Activated T-helper 2 cell treated with anti-CD3 and anti-CD28 coated beads, Interferon-gamma antibody, Interleukin-2, Interleukin-4, amounts not matched to agents 10 μg/mL and 5 μg/mL and 100 μg/mL, durations not matched to agents 14 hours and 24 hours and 36 hours (primary cell): ENCODE measurements around the gene MAML1. TPM values are rescaled to one million over a fixed set of nuclear protein-coding genes. Genes with fewer than 3 reads are reported as not detected.
A peak's percentile ranks its signal among the peaks of the same experiment; 100 is the strongest.
"Not testable (repeated sequence)": the region's sequence is repeated elsewhere in the genome, so short reads cannot be mapped to it uniquely, and the experiment has no call there.

Source experiments
- DNase-seq: peaks from one replicate; pipeline ENCODE4 v3.0.0; 2021; ENCODE audit warnings: low spot score
- H3K27ac Mint-ChIP-seq: one replicate; pipeline ENCODE4 v1.8.0; 2021; ENCODE audit warnings: mixed read lengths
- H3K27me3 Mint-ChIP-seq: one replicate; pipeline ENCODE4 v1.8.0; 2021; ENCODE audit warnings: low read depth, mixed read lengths
- H3K36me3 Mint-ChIP-seq: one replicate; pipeline ENCODE4 v1.8.0; 2021; ENCODE audit warnings: low read depth, mixed read lengths
- H3K4me1 Mint-ChIP-seq: one replicate; pipeline ENCODE4 v1.8.0; 2021; ENCODE audit warnings: low read depth, mixed read lengths
- H3K4me3 Mint-ChIP-seq: one replicate; pipeline ENCODE4 v1.8.0; 2021; ENCODE audit warnings: low read depth, mild to moderate bottlenecking, moderate library complexity, mixed read lengths
- H3K9me3 Mint-ChIP-seq: one replicate; pipeline ENCODE4 v1.8.0; 2021; ENCODE audit warnings: mixed read lengths
- intact Hi-C: fragments of 100-400 bp; cut with micrococcal nuclease; formaldehyde crosslinking; loops from one replicate; pipeline ENCODE4 v1.15.1; 2023
- total RNA-seq: library from RNA; stranded (reverse); gene quantifications from 2 replicates; pipeline ENCODE4 v1.2.3, GENCODE V29; 2022

MAML1 gene, protein sequence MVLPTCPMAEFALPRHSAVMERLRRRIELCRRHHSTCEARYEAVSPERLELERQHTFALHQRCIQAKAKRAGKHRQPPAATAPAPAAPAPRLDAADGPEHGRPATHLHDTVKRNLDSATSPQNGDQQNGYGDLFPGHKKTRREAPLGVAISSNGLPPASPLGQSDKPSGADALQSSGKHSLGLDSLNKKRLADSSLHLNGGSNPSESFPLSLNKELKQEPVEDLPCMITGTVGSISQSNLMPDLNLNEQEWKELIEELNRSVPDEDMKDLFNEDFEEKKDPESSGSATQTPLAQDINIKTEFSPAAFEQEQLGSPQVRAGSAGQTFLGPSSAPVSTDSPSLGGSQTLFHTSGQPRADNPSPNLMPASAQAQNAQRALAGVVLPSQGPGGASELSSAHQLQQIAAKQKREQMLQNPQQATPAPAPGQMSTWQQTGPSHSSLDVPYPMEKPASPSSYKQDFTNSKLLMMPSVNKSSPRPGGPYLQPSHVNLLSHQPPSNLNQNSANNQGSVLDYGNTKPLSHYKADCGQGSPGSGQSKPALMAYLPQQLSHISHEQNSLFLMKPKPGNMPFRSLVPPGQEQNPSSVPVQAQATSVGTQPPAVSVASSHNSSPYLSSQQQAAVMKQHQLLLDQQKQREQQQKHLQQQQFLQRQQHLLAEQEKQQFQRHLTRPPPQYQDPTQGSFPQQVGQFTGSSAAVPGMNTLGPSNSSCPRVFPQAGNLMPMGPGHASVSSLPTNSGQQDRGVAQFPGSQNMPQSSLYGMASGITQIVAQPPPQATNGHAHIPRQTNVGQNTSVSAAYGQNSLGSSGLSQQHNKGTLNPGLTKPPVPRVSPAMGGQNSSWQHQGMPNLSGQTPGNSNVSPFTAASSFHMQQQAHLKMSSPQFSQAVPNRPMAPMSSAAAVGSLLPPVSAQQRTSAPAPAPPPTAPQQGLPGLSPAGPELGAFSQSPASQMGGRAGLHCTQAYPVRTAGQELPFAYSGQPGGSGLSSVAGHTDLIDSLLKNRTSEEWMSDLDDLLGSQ
- total RNA-seq: 38.1 and 38.3 TPM in 2 replicates

DNA sequence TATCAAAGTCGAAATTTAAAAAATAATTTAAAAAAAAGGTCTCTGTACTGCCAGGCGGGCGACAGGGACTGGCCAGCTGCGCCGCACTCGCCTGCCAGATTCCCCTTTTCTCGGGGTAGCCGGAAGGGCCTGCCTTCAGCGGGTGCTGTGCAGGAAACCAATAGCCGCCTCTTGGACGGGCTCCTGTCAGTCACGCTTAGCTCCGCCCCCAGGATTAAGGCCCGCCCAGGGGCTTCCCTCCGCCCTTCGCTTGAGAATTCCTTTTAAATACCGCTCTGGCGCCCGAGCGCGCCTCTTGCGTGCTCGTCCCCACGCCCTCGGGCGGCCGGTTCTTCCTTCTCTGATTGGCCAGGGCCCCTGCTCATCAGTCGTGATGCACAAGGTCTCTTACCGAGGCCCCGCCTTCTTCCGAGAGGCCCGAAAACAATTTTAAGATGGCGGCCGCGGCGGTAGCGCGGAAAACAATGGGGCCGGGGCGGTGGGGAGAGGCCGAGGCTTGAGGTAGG is at the start of gene MAML1:
Gene MAML1, plus strand, starts transcription at position 411 of the 506 bp plus-strand sequence. CDS start 291 bp downstream, outside the sequence.
- H3K27me3 Mint-ChIP-seq: no peaks in the 10 kb centered on the region
- peaks cover 23% of the 10 kb centered on the region for H3K4me1 Mint-ChIP-seq
- peak within 1 kb of the TSS; percentile 88 for H3K27ac Mint-ChIP-seq
- peak within 1 kb of the TSS; percentile 94 for H3K4me3 Mint-ChIP-seq
- intact Hi-C loops: loop anchor here (1.0 to 10.0 kb wide), 6 partner anchors 28 to 178 kb away; partner anchors contain the start of genes CANX, HNRNPH1 and RUFY1
- DNase-seq: peak; percentile 100
- H3K9me3 Mint-ChIP-seq: no peaks in the 10 kb centered on the region
- H3K36me3 Mint-ChIP-seq: peaks cover 67% of the 10 kb centered on the region

DNA sequence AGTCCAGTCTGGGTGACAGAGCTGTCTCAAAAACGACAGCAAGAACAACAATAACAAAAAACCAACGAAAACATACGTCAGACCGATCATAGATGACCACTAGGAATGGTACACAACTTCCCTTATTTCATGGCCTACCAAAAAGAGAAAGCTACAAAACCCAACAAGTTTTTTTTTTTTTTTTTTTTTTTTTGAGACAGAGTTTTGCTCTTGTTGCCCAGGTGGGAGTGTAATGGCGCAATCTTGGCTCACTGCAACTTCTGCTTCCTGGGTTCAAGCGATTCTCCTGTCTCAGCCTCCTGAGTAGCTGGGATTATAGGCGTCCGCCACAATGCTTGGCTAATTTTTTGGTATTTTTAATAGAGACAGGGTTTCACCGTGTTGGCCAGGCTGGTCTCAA is 43.4 kb upstream of the MAML1 start:
- H3K4me1 Mint-ChIP-seq, H3K27me3 Mint-ChIP-seq, DNase-seq, H3K36me3 Mint-ChIP-seq, H3K27ac Mint-ChIP-seq, intact Hi-C loops, H3K4me3 Mint-ChIP-seq, H3K9me3 Mint-ChIP-seq: not testable (repeated sequence)

DNA sequence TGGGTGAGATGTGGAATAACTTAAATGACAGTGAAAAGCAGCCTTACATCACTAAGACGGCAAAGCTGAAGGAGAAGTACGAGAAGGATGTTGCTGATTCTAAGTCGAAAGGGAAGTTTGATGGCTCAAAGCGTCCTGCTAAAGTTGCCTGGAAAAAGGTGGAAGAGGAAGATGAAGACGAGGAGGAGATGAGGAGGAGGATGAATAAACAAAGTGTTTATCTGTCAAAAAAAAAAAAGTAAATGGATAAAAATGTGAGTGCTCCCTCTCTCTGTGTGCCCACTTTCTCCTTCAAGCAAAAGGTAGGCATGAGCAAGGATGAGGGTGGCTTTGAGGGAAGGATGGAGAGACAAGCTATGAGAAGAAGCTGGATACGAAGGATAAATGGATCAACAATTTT is 38.1 kb upstream of the MAML1 start:
- Mint-ChIP-seq H3K36me3 (peaks cover 8% of the 10 kb centered on the region), H3K9me3 (no peaks in the 10 kb centered on the region), H3K27me3 (no peaks in the 10 kb centered on the region), H3K4me1 (peaks cover 14% of the 10 kb centered on the region), H3K27ac (no peak overlapping the region), H3K4me3 (no peak overlapping the region)
- intact Hi-C loops: loop anchor here (10.0 kb wide), 1 partner anchor 110 kb away; the partner anchor contains the start of gene MGAT4B
- DNase-seq: no peak

DNA sequence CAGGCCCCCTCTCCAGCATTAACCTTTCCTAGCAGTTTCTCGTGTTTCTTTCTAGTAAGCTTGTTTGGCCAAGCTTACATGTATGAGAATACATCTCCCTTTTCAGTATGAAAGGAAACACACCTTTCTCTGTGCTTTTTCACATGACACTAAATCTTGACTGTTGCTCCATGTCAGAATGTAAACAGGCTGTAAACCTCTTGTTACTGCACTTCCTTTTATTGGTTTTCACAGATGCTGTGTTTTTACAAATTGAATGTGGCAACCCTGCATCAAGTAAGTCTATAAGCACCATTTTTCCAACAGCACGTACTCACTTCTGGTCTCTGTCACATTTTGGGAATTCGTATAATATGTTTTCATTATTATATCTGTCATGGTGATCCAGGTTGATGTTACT is 36.0 kb upstream of the MAML1 start:
- Mint-ChIP-seq H3K36me3 (peaks cover 20% of the 10 kb centered on the region), H3K9me3 (no peaks in the 10 kb centered on the region), H3K27ac (peak overlapping the region; percentile 100), H3K27me3 (no peaks in the 10 kb centered on the region), H3K4me1 (peaks cover 24% of the 10 kb centered on the region), H3K4me3 (peak overlapping the region; percentile 21)
- DNase-seq: no peak
- intact Hi-C loops: loop anchor here (10.0 kb wide), 1 partner anchor 108 kb away; the partner anchor contains the start of gene MGAT4B

DNA sequence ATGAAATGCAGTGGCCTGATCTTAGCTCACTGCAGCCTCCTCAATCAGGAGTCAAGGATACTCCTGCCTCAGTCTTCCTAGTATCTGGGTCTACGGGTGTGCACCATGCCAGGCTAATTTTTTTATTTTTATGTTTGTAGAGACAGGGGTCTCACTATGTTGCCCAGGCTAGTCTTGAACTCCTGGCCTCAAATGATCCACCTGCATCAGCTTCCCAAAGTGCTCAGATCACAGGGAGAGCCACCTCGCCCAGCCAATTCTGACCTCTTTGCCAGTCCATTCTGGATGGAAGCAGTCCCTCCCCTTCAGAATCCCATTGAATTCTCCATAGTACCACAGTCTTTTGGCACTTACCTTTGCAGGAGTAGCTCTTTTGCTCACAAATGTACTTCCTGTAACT is 35.5 kb upstream of the MAML1 start:
- no peak for DNase-seq
- Mint-ChIP-seq H3K4me1 (peaks cover 24% of the 10 kb centered on the region), H3K36me3 (peaks cover 23% of the 10 kb centered on the region), H3K27me3 (no peaks in the 10 kb centered on the region), H3K9me3 (no peaks in the 10 kb centered on the region), H3K4me3 (peak overlapping the region; percentile 99), H3K27ac (peak overlapping the region; percentile 100)
- intact Hi-C loops: loop anchor here (10.0 kb wide), 1 partner anchor 108 kb away; the partner anchor contains the start of gene MGAT4B

DNA sequence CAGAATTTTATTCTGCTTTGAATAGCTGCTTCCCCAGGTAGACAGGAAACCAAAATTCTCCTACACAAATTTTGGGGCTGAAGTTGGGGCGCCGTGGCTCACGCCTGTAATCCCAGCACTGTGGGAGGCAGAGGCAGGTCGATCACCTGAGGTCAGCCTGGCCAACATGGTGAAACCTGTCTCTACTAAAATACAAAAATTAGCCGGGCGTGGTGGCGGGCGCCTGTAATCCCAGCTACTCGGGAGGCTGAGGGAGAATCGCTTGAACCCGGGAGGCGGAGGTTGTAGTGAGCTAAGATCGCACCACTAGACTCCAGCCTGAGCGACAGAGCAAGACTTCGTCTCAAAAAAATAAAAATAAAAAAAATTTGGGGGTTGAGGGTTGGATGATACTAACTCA is 35.1 kb upstream of the MAML1 start:
- not testable (repeated sequence) for H3K27me3 Mint-ChIP-seq, DNase-seq, H3K9me3 Mint-ChIP-seq
- Mint-ChIP-seq H3K36me3 (peaks cover 27% of the 10 kb centered on the region), H3K4me3 (peak overlapping the region; percentile 99), H3K27ac (peak overlapping the region; percentile 100), H3K4me1 (peaks cover 27% of the 10 kb centered on the region)
- intact Hi-C loops: loop anchor here (10.0 kb wide), 1 partner anchor 107 kb away; the partner anchor contains the start of gene MGAT4B

DNA sequence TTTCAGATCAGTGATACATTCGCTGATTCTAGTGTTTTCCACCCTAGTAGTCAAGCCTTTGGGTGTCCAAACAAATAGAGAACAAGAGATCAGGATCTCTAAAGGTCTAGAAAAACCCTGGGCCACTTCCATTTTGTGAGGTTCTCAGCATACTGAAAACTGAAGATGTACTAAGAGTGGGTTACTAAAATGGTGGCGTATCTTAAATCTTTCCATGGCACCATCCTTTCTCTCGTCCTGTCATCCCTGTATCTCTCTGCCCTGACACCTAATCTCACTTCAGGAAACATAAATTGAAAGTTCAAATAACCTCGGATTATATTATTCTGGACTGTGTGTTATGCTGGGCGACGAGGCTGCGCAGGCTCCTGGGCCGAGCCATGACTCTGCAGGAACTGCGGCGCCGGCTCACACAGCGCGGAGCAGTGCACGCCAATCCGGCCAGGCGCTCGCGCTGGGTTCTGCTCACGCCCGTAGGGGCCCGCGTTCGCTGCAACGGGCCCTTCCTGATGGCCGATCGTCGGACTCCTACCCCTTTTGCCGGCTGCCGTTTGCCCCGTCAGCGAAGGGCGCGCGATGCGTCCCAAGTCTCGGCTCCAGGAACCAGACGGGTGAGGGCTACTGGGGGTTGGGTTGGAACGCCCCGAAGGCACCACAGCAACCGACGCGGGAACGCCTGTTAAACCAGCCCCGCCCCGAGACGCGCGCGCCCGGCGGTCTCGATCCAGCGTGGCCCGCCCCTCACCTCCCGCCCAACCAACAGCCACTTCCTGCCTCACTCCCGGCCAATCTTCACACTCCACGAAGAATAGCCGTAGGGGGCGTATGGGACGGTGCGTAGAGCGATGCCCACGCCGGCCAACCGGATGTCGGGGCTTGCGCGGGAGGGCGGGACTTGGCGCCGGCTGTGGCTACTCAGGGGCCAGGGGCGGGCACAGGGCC is 34.4 kb upstream of the MAML1 start:
- Mint-ChIP-seq H3K27ac (peak overlapping the region; percentile 100), H3K36me3 (peaks cover 33% of the 10 kb centered on the region), H3K4me1 (peaks cover 28% of the 10 kb centered on the region), H3K9me3 (no peaks in the 10 kb centered on the region), H3K27me3 (no peaks in the 10 kb centered on the region), H3K4me3 (peak overlapping the region; percentile 99)
- peak; percentile 99 for DNase-seq
- intact Hi-C loops: loop anchor here (1.0 to 10.0 kb wide), 6 partner anchors 20 to 148 kb away; partner anchors contain the start of genes HNRNPH1, MAML1, MGAT4B and RUFY1

DNA sequence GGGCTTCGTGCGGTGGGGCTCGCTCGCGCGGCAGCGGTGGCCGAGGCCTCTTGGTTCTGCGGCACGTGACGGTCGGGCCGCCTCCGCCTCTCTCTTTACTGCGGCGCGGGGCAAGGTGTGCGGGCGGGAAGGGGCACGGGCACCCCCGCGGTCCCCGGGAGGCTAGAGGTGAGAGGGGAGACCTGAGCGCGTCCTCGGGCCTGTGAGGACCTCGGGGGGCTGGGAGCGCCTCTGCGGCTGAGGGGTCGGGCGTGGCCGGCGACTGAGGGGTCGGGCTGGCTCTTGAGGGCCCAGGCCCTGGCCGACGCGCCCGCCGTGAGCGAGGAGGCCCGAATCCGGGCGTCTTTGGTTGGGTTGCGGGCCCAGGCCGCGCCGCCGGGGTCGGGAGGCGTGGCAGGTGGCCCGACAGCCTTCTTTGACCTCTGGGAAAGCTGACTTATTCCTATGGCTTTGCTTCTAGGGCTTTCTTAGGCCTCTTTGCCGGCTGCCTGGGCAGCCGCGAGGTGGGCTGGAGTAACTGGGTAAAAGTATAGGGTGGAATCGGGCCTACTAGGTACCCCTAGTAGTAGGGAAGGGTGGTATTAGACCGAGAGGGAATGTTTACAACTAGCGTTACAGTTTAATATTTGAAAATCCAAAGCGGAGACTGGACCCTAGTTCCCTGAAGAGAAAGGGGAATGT is 33.5 kb upstream of the MAML1 start, which contains the start of gene CANX:
Gene CANX, plus strand, starts transcription at position 33 of the 681 bp plus-strand sequence. CDS start 6,715 bp downstream, outside the sequence.
- H3K27ac Mint-ChIP-seq: peak within 1 kb of the TSS; percentile 100
- peak within 1 kb of the TSS; percentile 99 for H3K4me3 Mint-ChIP-seq
- H3K27me3 Mint-ChIP-seq: no peaks in the 10 kb centered on the region
- H3K36me3 Mint-ChIP-seq: peaks cover 41% of the 10 kb centered on the region
- intact Hi-C loops: loop anchor here (1.0 to 10.0 kb wide), 6 partner anchors 21 to 149 kb away; partner anchors contain the start of genes HNRNPH1, MAML1, MGAT4B and RUFY1
- DNase-seq: no peak
- no peaks in the 10 kb centered on the region for H3K9me3 Mint-ChIP-seq
- peaks cover 35% of the 10 kb centered on the region for H3K4me1 Mint-ChIP-seq

DNA sequence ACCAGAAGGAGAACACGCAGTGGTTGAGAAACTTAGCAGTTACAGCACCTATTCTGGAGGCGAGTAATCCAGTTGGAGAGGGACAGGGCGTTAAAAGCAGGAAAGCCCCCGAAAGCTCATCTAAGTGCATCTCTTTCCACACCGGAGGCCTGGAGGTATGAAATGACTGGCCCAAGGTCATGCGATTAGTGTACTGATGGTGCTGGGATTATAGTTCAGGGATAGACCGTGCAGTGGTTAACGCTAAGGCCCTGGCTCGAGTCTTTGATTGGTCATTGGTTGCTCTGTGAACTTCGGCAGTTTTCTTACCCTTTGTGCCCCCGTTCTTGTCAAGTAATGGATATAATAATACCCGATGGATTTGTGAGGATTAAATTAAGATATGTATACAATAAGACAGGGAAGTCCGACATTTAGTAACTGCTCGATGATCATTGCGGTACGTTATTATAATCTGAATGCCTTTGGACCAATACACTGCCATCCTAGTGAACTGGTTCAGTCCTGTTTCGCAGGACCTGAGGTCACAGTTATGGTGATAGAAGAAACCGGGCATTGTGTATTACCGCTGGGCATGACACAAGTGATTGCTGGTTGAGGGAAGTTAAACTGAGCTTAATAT is 32.9 kb upstream of the MAML1 start:
- intact Hi-C loops: loop anchor here (10.0 kb wide), 1 partner anchor 105 kb away; the partner anchor contains the start of gene MGAT4B
- Mint-ChIP-seq H3K4me3 (peak overlapping the region; percentile 99), H3K27ac (peak overlapping the region; percentile 96), H3K27me3 (no peaks in the 10 kb centered on the region), H3K36me3 (peaks cover 39% of the 10 kb centered on the region), H3K9me3 (no peaks in the 10 kb centered on the region), H3K4me1 (peaks cover 35% of the 10 kb centered on the region)
- peak; percentile 28 for DNase-seq

DNA sequence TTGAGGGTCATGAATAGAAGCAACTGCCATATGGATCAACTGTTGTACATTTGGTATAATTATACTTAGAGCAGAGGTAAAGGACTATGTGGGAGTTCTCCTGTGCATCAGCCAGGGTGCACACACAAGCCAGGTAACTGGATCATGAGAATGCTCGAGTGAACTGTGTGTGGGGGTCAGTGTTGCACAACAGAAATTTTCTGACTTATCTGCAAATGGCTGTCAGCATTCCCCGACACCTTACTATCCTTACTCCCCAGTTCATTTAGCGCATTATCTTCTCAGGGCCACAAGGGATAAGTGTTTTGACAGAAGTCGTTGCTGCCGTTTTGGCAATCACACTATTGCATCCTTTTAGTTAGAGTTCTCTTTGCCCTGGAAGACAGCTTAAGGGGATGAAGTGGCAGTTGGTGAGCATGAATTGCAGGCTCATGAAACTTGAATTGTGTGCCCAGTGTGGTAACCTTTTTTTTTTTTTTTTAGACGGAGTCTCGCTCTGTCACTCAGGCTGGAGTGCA is 32.2 kb upstream of the MAML1 start:
- intact Hi-C loops: no loop called here
- peaks cover 46% of the 10 kb centered on the region for H3K36me3 Mint-ChIP-seq
- H3K4me3 Mint-ChIP-seq: peak overlapping the region; percentile 99
- peaks cover 36% of the 10 kb centered on the region for H3K4me1 Mint-ChIP-seq
- H3K9me3 Mint-ChIP-seq: no peaks in the 10 kb centered on the region
- peak overlapping the region; percentile 96 for H3K27ac Mint-ChIP-seq
- no peak for DNase-seq
- no peaks in the 10 kb centered on the region for H3K27me3 Mint-ChIP-seq
